Right hindlimb (tissue), 1 donor: ENCODE results near the gene FFAR2.
"Not testable (repeated sequence)": the region's sequence is repeated elsewhere in the genome, so short reads cannot be mapped to it uniquely, and the experiment has no call there.

Source experiments
- DNase-seq: peaks from one replicate; pipeline ENCODE4 v3.0.0-alpha.2; 2018

The FFAR2 gene

DNA sequence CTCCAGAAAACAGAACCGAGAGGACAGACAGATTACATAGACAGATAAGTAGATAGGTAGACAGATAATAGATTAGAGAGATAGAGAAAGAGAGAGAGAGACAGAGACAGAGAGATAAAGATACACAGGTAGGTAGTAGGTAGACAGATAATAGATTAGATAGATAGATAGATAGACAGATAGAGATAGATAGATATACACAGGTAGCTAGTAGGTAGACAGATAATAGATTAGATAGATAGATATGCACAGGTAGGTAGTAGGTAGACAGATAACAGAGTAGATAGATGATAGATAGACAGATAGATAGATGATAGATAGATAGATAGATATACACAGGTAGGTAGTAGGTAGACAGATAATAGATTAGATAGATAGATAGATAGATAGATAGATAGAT lies 10.1 kb downstream of the FFAR2 start:
- DNase-seq: no peak

DNA sequence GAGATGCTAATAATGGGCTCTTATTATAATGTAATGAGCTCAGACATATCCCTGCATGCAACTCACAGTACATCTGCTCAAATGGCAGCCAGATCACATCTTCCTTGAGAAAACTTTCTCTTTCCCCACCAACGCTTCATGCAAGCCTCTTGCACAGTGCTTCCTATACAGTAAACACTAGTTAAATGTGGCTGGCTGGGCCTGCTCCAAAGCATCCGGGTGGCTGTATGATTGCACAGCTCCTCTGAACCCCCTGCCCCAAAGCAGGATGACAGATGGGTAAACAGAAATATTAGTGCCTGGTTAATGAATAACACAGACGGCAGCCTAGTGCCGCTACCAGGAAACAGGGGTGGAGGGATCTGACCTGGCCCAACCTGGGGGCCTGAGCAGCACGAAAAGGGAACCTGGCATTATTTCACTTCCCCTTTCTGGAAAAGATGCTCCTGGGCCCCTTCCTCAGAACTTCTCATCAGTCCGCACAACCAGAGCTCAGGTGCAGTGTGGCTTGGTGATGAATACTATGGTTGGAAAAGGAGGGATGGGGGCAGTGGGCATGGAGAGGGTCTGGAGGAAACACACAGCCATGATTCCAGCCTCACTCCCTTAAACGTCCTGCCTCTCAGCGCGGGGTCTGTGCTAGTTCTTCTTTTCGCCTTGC lies 10.8 kb downstream of the FFAR2 start:
- DNase-seq: no peak

DNA sequence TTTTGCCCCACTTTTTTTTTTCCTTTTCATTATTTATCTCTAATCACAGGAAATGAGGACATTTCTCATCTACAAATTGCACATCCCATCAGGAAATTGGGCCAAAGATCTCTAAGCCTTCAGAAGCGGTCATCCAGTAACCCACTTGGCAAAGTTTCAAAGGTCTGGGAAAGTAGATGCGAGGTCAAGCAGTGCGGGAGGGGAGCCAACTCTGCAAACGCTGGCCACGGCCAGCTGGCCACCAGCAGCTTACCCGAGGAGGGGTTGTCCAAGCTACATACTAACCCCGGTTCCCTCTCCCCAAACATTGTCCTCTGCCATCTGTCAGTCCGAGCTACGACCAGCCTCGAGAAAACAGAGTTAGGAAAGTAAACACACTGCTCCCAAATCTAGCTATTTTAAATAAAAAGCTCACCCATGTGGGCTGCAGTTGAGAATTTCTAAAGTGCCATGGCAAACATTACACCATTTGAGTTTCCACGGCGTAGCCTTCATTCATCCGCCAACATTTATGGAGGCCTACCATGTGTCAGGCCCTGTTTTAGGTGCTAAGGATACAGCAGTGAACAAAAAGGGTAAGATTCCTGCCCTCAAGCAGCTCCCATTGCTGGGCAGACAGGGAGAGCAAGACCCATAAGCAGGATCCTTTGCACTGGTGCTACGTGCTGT lies 11.5 kb downstream of the FFAR2 start:
- no peak for DNase-seq

DNA sequence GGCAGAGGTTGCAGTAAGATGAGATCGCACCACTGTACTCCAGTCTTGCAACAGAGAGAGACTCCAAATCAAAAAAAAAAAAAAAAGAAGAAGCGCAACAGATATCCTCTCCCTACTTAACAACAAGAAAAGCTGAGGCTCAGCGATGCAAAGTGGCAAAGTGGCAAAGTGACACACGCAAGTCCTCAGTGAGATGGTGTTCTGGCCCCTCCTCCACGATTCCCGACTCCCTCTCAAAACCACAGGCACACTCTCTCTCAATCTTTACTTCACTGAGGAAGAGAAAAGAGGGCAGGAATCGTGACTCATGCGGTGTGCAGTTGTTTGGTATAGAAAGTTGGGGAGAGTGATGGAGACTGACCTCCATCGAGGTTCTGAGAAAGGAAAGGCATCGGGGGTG lies 12.6 kb downstream of the FFAR2 start:
- no peak for DNase-seq

DNA sequence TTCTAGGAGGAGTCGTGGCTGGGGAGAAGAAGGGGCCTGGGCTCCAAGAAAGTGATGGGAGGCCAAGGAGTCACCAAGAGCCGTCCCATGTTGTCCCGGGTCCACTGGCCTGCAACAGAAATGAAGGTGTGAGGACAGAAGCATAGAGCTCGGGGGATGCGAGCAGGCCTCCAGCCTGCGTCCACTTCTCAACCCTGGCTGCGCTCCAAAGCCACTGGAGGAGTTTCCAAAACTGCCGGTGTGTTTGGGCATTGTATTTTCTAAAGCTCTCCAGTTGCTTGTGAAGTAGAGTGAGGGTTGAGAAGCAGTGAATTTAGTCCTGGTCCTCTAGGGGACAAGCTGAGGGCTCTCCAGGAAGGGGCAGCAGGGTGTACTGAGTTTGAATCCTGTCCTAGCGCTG lies 13.0 kb downstream of the FFAR2 start:
- DNase-seq: no peak

DNA sequence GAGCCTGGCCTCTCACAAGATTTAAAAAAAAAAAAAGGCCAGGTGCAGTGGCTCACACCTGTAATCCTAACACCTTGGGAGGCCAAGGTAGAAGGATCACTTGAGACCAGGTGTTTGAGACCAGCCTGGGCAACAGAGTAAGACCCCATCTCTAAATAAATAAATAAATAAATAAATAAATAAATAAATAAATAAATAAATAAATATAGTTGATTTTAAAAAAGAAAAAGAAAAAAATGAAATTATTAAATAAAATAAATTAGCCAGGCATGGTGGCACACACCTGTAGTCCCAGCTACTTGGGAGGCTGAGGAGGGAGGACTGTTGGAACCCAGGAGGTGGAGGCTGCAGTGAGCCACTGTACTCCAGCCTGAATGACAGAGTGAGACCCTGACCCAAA lies 13.7 kb downstream of the FFAR2 start:
- DNase-seq: not testable (repeated sequence)

DNA sequence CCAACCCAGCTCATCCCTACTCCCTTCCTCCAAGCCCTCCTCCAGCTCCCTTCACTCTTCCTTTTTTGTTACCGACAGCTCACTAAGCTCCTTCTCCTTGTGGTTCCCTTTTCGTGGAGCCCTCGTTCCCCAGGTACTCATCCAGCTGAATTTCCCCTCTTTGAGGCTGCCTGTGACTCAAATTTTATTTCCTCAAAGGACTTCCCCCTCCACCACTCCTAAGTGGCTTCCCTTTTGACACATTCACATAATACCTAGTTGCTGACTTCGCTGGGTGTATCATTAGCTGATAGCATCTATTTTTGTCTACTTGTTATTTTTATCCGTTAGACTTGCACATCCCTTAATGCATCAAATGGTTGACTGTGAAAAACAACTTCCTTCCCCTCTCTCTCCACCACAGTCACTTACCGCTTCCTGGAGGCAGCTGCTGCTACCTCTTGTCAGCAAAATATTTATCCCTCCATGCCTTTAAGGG lies 14.5 kb downstream of the FFAR2 start:
- DNase-seq: no peak

DNA sequence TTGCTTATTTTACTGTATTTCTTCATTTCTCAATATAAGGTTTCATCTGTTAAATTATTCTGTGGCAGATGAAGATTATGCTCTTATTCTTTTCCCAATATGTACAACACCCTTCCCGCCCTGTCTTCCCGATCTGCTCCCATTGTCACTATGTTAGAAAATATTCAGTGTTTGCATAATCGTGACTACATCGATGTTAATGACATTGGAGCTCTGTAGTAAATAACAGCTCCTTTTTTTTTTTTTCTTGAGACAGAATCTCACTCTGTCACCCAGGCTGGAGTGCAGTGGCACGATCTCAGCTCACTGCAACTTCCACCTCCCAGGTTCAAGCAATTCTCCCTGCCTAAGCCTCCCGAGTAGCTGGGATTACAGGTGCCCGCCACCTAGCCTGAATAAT lies 14.9 kb downstream of the FFAR2 start:
- not testable (repeated sequence) for DNase-seq

DNA sequence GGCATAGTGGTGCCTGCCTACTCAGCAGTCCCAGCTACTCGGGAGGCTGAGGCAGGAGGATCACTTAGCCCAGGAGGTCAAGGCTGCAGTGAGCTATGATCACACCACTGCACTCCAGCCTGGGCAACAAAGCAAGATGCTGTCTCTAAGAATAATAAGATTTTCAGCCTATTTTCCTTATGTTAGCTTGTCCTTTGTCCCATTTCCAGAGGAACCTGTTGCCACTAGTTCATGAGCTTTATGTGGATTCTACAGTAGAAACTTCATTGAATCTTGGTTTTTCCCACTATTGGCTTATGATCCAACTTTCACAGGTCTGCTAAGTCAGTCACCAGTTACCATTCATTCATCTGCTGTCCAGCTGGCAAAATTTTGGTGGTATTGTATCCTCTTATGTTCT lies 18.2 kb downstream of the FFAR2 start:
- no peak for DNase-seq

DNA sequence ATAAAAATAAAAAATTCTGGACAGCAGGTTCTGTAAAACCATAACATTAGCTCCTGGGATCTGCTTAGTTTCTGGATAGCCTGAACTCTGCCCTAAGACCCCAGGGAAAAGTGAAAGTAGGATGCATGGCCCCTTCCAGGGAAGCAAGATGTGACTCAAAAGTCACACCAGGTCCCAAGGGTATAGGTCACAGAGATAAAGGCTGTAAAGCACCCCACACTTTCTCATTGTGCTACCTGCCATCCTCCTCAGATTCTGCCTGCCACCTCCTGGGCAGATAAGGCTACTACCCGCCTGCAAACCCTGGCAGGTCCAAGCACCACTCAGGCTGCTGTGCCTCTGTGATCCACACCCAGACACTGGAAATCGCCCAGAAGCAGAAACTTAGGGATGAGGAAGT lies 20.6 kb downstream of the FFAR2 start:
- no peak for DNase-seq

DNA sequence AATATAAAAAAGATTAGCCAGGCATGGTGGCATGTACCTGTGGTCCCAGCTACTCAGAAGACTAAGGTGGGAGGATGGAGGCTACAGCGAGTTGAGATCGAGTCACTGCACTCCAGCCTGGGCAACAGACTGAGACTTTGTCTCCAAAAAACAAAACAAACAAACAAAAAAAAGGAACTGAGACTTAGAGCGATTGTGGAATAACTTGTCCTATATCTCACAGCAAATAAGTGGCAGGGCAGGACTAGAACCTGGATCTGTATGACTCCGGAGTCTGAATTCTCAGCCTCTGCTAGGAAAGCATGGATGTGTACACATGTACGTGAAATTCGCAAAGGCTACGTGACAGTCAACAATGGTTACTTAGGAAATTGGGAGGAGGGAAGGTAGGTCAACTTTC lies 22.1 kb downstream of the FFAR2 start:
- no peak for DNase-seq

DNA sequence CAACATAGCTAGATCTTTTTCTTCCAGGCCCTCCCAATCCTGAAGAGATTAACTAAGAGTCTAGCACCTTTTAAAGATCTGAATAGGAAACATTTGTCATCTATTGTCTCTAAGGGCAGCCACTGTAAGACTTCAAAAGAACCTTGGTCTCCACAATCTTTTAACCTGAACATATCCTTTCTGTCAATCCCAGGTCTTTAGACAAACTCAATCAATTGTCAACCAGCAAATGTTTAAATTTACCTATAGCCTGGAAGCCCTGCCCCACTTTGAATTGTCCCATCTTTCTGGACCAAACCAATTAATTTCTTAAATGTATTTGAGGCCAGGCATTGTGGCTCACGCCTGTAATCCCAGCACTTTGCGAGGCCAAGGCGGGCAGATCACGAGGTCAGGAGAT lies 23.0 kb downstream of the FFAR2 start:
- not testable (repeated sequence) for DNase-seq

DNA sequence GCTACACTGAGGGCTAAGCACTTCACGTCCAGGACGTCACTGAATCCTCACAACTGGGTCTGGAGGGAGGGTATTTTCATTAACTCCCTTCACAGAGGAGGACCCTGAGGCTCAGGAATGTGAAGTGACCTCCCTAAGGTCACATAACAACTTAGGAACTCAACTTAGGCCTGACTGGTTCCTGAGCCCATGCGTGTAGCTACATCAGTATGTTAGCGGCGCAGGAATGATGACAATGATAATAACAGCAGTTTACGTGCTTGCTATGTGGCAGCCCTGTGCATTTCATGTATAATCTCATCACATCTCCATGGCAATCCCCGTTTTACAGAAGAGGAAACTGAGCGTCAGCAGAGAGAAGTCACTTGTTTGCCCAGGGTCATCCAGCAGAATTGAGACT lies 23.9 kb downstream of the FFAR2 start:
- DNase-seq: no peak

DNA sequence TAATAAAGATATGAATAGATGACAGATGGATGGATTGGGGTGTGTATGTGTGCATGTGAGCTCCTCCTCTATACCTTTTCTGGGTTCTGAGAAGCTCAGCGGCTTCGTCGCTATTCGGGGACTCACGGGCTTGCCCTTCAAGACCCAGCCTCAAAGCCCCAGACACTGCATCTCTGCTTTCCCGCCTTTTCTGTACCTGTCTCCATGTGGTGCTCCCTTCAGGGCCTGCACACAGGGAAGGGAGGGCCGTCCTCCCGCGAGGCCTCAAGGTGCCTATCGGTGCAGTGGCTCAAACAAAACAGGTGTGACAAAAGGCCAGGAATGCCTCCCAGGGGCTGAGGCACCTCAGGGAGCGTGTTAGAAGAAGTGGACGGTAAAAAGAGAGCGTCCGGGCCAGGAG lies 26.0 kb downstream of the FFAR2 start:
- no peak for DNase-seq

DNA sequence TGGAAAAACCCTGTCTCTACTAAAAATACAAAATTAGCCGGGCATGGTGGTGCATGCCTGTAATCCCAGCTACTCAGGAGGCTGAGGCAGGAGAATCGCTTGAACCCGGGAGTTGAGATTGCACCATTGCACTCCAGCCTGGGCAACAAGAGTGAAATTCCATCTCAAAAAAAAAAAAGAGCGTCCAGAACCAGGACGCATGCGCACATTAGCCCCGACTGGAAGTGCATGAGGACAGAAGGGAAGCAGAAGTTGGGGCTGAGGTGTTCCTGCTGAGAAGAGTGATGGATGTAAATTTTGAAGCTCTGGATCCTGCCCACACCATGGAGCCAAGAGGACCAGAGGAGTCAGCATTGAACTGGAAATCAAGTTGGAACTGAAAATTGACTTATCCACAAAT lies 26.5 kb downstream of the FFAR2 start:
- not testable (repeated sequence) for DNase-seq

DNA sequence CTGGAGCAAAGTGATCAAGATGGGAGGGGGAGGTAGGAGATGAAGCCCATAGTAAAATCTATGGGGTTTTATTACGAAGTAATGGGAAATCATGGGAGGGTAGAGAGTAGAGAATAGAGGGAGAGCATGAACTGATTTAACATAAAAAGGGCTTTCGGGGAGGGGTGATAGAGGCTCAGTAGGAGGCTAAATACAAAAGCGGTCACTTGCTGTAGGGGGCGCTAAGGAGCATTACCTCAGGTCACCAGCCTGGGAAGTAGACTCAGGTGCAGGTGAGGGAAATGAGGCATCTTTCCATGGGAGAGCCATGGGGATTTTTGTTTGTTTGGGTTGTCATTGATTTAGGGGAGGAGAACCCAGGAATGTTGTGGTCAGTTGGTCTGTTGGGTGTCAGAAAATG lies 28.1 kb downstream of the FFAR2 start:
- DNase-seq: no peak

DNA sequence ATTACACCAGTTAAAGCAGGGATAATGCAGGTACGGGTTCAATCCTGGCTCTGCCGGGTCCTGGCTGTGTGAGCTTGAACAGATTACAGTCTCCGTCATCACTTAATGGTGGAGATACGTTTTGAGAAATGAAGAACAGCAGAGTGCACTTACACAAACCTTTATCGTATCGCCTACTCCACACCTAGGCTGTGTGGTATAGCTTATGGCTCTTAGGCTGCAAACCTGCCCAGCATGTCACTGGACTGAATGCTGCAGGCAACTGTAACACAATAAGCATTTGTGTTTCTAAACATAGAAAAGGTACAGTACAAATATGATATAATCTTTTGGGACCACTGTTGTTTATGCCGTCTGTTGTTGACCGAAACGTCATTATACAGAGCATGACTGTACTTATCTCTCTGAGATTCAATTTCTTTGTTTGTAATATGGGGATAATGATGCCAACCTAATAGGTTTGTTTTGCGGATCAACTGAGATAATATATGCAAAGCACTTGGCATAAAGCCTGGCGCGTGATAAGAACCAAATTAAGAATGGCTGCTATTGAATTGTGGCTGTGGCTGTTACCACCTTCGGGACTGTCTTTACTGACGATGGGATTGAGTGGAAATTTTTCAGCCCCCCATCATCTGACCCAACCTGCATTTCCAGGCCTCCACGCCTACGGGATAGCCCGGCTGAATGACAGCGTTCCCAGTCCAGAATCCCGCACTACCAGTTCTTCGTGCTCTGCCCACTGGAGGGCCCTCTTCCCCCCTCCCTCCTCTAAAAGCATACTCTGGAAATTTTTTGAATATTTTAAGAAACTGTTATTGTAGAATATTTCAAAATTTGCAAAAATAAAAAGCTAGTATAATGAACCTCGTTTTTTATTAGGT lies 31.0 kb downstream of the FFAR2 start:
- DNase-seq: no peak

DNA sequence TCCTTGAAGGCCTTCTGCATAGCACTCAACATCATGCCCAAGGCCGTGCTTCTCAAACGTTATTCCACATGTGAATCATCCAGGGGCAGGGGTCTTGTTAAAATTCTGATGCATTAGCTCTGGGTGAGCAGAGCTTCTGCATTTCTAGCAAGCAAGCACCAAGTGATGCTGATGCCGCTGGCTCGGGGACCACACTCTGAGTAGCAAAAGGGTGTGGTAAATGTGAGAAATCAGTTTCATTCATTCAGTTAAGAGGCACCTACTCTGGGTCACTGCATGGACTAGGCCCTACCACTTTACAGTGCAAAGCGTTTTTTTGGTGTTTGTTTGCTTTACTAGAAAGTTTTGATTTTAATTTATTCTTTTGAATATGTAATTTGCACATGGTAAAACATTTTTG lies 35.0 kb downstream of the FFAR2 start:
- DNase-seq: no peak

DNA sequence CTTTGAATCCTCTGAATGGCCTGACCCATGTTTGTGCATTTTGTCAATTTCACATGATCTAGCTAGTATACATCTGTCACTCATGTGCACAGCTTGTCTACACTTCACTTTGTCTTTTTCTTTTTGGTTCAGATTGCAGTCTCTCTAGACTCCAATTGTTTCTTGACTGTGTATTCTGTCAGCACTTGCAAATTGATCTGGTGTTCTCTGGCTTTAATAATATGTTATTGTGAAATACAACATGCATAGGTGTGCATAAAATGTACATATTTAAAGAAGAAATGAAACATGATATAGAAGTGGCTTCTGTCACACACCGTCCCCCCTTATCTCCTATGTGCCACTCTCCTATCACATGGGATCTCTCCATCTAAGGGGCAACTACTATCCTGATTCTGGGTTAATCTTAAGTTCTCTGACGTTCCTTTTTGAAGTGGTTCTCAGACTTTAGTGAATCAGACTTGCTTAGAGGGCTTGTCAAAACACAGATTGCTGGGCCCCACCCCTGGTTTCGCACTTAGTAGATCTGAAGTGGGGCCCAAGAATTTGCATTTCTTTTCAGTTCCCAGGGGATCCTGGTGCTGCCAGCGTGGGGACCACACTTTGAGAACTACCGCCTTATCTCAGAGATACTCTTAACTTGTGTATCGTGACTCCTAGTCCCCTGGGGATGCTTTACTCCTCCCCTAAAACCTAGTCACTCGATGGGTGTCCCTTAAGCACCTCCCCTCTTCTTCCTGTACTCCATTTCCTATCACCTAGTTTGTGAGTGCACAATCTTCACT lies 36.4 kb downstream of the FFAR2 start:
- no peak for DNase-seq

DNA sequence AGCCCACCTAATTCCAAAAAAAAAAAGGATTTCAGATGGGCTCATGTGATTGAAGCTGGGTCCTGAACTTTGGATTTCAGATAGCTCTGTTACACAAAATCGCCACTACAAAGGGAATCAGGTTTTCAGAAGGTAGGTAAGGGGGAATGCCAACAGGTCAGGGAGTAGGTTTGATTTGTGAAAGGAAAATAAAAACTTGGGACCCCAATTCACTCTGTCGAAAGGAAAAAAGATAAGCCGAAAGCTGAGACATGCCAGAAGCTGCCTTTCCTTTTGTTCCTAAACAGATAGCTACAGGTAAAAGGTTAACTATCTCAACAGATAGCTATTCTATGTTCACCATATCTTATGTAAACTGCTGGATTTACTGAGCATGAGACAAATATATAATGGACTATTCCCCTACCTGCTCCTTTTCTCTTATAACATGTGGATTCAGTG lies 38.2 kb downstream of the FFAR2 start:
- DNase-seq: no peak

DNA sequence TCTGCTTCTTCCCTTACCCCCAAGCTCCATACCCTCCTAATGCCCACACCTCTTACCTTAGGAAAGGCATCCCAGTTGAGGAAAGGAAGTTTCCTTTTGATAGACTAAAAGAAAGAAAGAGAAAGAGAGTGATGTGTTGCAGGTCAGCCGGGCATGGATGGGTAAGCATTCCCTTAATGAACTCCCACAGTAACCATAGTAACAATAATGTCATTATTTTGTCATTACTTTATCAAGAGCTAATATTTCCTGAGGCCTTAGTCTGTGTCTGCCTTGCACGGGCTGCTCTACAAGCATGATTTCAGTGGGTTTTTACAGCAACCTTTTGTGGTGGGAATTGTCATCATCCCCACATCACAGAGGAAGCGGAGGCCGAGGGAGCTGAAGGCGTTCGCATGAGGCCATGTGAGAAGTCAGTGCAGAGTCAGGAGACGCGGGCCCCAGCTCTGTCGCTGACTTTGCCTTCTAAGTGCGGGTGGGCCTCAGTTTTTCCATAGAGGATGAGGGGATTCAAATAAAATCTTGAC lies 39.7 kb downstream of the FFAR2 start:
- DNase-seq: no peak

DNA sequence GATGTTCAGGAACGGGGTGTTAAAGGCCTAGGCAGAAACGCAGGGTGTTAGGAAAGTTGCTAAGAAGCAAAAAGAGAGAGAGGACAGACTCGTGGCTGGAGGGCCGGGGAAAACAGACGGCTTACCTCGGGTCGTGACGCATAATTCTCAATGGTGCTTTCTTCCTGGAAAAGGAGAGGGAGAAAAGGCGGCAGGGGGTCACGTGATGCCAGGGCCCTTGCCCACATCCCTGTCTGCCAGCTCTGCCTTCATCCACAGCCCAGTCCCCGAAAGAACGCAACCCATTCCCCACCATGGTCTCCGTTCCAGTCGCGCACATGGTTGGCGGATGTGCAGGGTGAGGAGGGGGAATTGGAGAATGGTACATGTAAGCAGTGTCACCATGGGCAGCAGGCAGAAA lies 40.6 kb downstream of the FFAR2 start:
- DNase-seq: no peak

DNA sequence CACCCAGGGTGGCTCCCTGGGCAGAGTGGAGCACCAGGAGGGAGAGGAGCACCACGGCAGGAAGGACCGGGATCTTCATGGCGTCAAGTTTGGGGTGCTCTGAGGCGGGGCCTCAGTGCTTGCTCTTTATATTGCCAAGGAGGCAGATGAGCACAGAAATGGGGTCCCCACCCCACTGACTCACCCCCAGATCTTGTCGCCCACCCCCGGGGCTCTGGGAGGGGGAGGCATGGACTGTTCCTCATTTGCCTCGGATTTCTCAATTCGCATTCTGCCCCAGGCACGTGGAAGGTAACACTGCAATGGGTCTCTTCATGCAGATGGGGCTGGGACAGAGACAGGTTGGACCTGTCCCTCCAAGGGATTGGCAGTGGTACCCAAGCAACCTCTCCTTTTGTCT lies 42.3 kb downstream of the FFAR2 start, which contains the start of gene KRTDAP:
KRTDAP (minus strand) TSS at position 101 of the 400 bp plus-strand sequence; CDS start at position 79, 22 bp downstream.
- no peak for DNase-seq
